CD14-positive monocyte (primary cell): ENCODE data around the gene ROBO2. TPM values are rescaled to one million over a fixed set of nuclear protein-coding genes. Genes with fewer than 3 reads are reported as not detected.

Source experiments
- DNase-seq, 3 donors: peaks; one replicate each; pipeline ENCODE4 v3.0.0-alpha.2; 2011 to 2022
- H2AFZ ChIP-seq: 2 replicates; pipeline ENCODE4 v1.6.0; 2012; ENCODE audit warnings: mild to moderate bottlenecking, low read depth, low read length, inconsistent platforms; ENCODE audit not compliant: insufficient read depth, poor library complexity, severe bottlenecking
- H3K27ac ChIP-seq, 2 donors: 1 replicate in 1 of 2; 2 replicates in 1 of 2; pipeline ENCODE4 v1.5.1; 2012 to 2013; ENCODE audit warnings: low read length in 2 of 2, control low read depth in 1 of 2, inconsistent platforms in 1 of 2, low read depth in 1 of 2, mild to moderate bottlenecking in 1 of 2
- H3K27me3 ChIP-seq, 2 donors: one replicate each; pipeline versions ENCODE4 v1.6.0 to v1.6.1; 2011 to 2013; ENCODE audit warnings: low read length in 2 of 2; ENCODE audit not compliant: control insufficient read depth in 2 of 2, insufficient read depth in 2 of 2
- H3K36me3 ChIP-seq, 2 donors: replicated peaks in 1 of 2; 1 replicate in 1 of 2; 2 replicates in 1 of 2; pipeline versions ENCODE4 v1.5.1 to v1.6.1; 2012 to 2013; ENCODE audit warnings: low read length in 2 of 2, control low read depth in 1 of 2, inconsistent platforms in 1 of 2, mild to moderate bottlenecking in 1 of 2; ENCODE audit not compliant: insufficient read depth in 2 of 2, control insufficient read depth in 1 of 2
- H3K4me1 ChIP-seq, 2 donors: 1 replicate in 1 of 2; 2 replicates in 1 of 2; pipeline versions ENCODE4 v1.5.1 to v1.6.1; 2012 to 2013; ENCODE audit warnings: low read length in 2 of 2, control low read depth in 1 of 2, inconsistent platforms in 1 of 2, mild to moderate bottlenecking in 1 of 2, moderate library complexity in 1 of 2; ENCODE audit not compliant: insufficient read depth in 2 of 2, control insufficient read depth in 1 of 2
- H3K4me2 ChIP-seq: replicated peaks from 2 replicates; pipeline ENCODE3; 2012; ENCODE audit warnings: low read length, moderate library complexity, mild to moderate bottlenecking; ENCODE audit not compliant: poor library complexity, severe bottlenecking; ENCODE audit errors: extremely low read depth
- H3K4me3 ChIP-seq, 3 experiments: fragments of 200-600 bp in 1 of 3; sonication (generic) in 1 of 3; replicated peaks in 1 of 3; 1 replicate in 2 of 3; 2 replicates in 1 of 3; pipeline ENCODE4 v1.5.1; 2011 to 2013; ENCODE audit warnings: low read length in 3 of 3, mild to moderate bottlenecking in 3 of 3, control low read depth in 2 of 3, low read depth in 2 of 3, inconsistent platforms in 1 of 3, moderate library complexity in 1 of 3
- H3K79me2 ChIP-seq: 2 replicates; pipeline ENCODE4 v1.6.0; 2012; ENCODE audit warnings: mild to moderate bottlenecking, control low read depth, inconsistent platforms, low read length, moderate library complexity; ENCODE audit not compliant: insufficient read depth
- H3K9ac ChIP-seq: 2 replicates; pipeline ENCODE4 v1.6.0; 2017; ENCODE audit warnings: low read length, mild to moderate bottlenecking; ENCODE audit not compliant: insufficient read depth, poor library complexity, severe bottlenecking
- H3K9me3 ChIP-seq, 2 donors: replicated peaks in 1 of 2; 1 replicate in 1 of 2; 2 replicates in 1 of 2; pipeline versions ENCODE4 v1.5.1 to v1.6.1; 2012 to 2013; ENCODE audit warnings: low read length in 2 of 2, control low read depth in 1 of 2; ENCODE audit not compliant: control insufficient read depth in 1 of 2, insufficient read depth in 1 of 2
- H4K20me1 ChIP-seq: 2 replicates; pipeline ENCODE4 v1.6.0; 2012; ENCODE audit warnings: mild to moderate bottlenecking, low read length, control low read depth, moderate library complexity; ENCODE audit not compliant: insufficient read depth
- H3K27ac Mint-ChIP-seq, 7 donors: one replicate each; pipeline ENCODE4 v1.8.0; 2020; ENCODE audit warnings: mild to moderate bottlenecking in 7 of 7, mixed read lengths in 7 of 7, moderate library complexity in 6 of 7, inconsistent platforms in 2 of 7
- H3K27me3 Mint-ChIP-seq, 3 donors: one replicate each; pipeline ENCODE4 v1.8.0; 2021 to 2022; ENCODE audit warnings: low read depth in 3 of 3, mild to moderate bottlenecking in 3 of 3, mixed read lengths in 3 of 3, moderate library complexity in 3 of 3, inconsistent platforms in 1 of 3
- H3K36me3 Mint-ChIP-seq, 2 donors: one replicate each; pipeline ENCODE4 v1.8.0; 2020; ENCODE audit warnings: mixed read lengths in 2 of 2, inconsistent platforms in 1 of 2, mild to moderate bottlenecking in 1 of 2
- H3K4me1 Mint-ChIP-seq: one replicate; pipeline ENCODE4 v1.8.0; 2020; ENCODE audit warnings: mild to moderate bottlenecking, mixed read lengths
- H3K4me3 Mint-ChIP-seq, 2 donors: one replicate each; pipeline ENCODE4 v1.8.0; 2020; ENCODE audit warnings: mild to moderate bottlenecking in 2 of 2, mixed read lengths in 2 of 2, moderate library complexity in 1 of 2
- H3K9me3 Mint-ChIP-seq, 7 donors: one replicate each; pipeline ENCODE4 v1.8.0; 2020 to 2022; ENCODE audit warnings: mixed read lengths in 7 of 7, mild to moderate bottlenecking in 6 of 7, moderate library complexity in 6 of 7, inconsistent platforms in 2 of 7
- CTCF ChIP-seq: fragments of 200-600 bp; IDR thresholded peaks from one replicate; pipeline ENCODE4 v1.8.0; 2022; ENCODE audit warnings: antibody characterized with exemption, mild to moderate bottlenecking
- WGBS: methylation state at CpG from one replicate; pipeline ENCODE4 v1.1.5; 2013; ENCODE audit warnings: missing lambda C conversion rate; ENCODE audit not compliant: insufficient coverage; 5-methylcytosine and 5-hydroxymethylcytosine counted together
- intact Hi-C, 2 donors: fragments of 100-400 bp; cut with micrococcal nuclease; formaldehyde crosslinking; loops; one replicate each; pipeline versions ENCODE4 v1.15.0 to v1.15.1; 2023
- polyA plus RNA-seq, 3 donors: library from polyadenylated mRNA; depleted of rRNA in 1 of 3; unstranded in 2 of 3; stranded (reverse) in 1 of 3; fragments of 300-500 nt in 2 of 3; fragments of >200 nt in 1 of 3; fragmentation: Illumina TruSeq in 2 of 3; gene quantifications; 1 replicate in 2 of 3; 2 replicates in 1 of 3; pipeline ENCODE4 v1.2.3, GENCODE V29; 2012 to 2021

ROBO2 gene
- polyA plus RNA-seq, 3 donors = not detected

DNA sequence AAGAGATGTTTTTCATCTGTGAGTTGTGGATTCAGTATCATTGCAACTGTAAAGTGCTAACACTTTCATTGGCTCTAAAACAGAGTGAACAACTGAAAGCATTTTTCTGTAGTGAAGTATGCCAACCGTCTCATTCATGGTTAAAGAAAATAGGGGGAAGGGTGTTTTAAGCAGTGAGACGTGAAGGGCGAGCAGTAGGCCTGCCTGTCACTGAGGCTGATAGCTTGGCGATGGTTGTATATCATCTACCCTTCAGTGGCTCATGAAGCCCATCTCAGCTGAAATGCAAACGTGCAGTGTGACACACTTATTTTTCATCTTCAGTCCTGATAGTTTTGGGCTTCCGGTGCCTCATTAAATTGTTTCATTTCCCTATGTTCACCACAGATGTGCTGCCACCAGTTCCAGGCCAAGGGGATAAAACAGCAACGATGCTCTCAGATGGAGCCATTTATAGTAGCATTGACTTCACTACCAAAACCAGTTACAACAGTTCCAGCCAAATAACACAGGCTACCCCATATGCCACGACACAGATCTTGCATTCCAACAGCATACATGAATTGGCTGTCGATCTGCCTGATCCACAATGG is 562.0 kb downstream of the ROBO2 start:
- Histone ChIP-seq H3K27ac (no peak overlapping the region), H3K9ac (no peak overlapping the region), H3K4me1 (no peaks in the 10 kb centered on the region), H4K20me1 (no peaks in the 10 kb centered on the region), H3K79me2 (no peaks in the 10 kb centered on the region), H3K4me3 (no peak overlapping the region), H3K9me3 (no peaks in the 10 kb centered on the region), H3K36me3 (no peaks in the 10 kb centered on the region), H2AFZ (no peak overlapping the region), H3K4me2 (no peak overlapping the region), H3K27me3 (no peaks in the 10 kb centered on the region)
- 88% methylated on average over 7 of the region's 9 CpGs for WGBS
- H3K4me3 Mint-ChIP-seq = no peak overlapping the region
- no peak overlapping the region for H3K27ac Mint-ChIP-seq
- no peaks in the 10 kb centered on the region for H3K27me3 Mint-ChIP-seq
- H3K4me1 Mint-ChIP-seq = no peaks in the 10 kb centered on the region
- H3K9me3 Mint-ChIP-seq = peaks cover 0 to 5% (median 0%) of the 10 kb centered on the region in 7 donors
- TF ChIP-seq CTCF = no peak
- no peaks in the 10 kb centered on the region for H3K36me3 Mint-ChIP-seq
- DNase-seq = no peak
- intact Hi-C loops = no loop called here

GRCh38 chr3:77602722-77603121 is 562.8 kb downstream of the ROBO2 start:
- Mint-ChIP-seq H3K4me3 (no peak overlapping the region), H3K36me3 (no peaks in the 10 kb centered on the region), H3K9me3 (peaks cover 0 to 2% (median 0%) of the 10 kb centered on the region in 7 donors), H3K27me3 (no peaks in the 10 kb centered on the region), H3K4me1 (no peaks in the 10 kb centered on the region), H3K27ac (no peak overlapping the region)
- Histone ChIP-seq H3K9me3 (no peaks in the 10 kb centered on the region), H3K79me2 (no peaks in the 10 kb centered on the region), H3K9ac (no peak overlapping the region), H3K27ac (no peak overlapping the region), H3K4me3 (no peak overlapping the region), H3K4me1 (no peaks in the 10 kb centered on the region), H3K4me2 (no peak overlapping the region), H3K36me3 (no peaks in the 10 kb centered on the region), H3K27me3 (no peaks in the 10 kb centered on the region), H2AFZ (no peak overlapping the region), H4K20me1 (no peaks in the 10 kb centered on the region)
- no peak for DNase-seq
- TF ChIP-seq CTCF = no peak
- intact Hi-C loops = no loop called here
- no CpG with 5 or more reads among the region's 3 CpGs for WGBS
